Gastrocnemius medialis (tissue), 4 donors: ENCODE data around the gene SPAST. TPM values are rescaled to one million over a fixed set of nuclear protein-coding genes. Genes with fewer than 3 reads are reported as not detected.
"Not testable (repeated sequence)": the region's sequence is repeated elsewhere in the genome, so short reads cannot be mapped to it uniquely, and the experiment has no call there.

Experiments
- ATAC-seq, 2 donors: fragments of 150-250 bp; one replicate each; pipeline ENCODE4 v1.9.1; 2016
- DNase-seq, 2 donors: peaks; one replicate each; pipeline ENCODE4 v3.0.0-alpha.2; 2019
- H3K27ac ChIP-seq, 4 donors: fragments of 200-600 bp; sonication (generic); 1 replicate in 1 of 4; 2 replicates in 3 of 4; pipeline ENCODE4 v1.5.1; 2016 to 2018; ENCODE audit warnings: mild to moderate bottlenecking in 2 of 4, moderate library complexity in 1 of 4
- H3K27me3 ChIP-seq, 3 donors: fragments of 200-600 bp; sonication (generic) in 2 of 3; 1 replicate in 1 of 3; 2 replicates in 2 of 3; pipeline versions ENCODE4 v1.5.1 to v1.6.0; 2016 to 2019; ENCODE audit warnings: mild to moderate bottlenecking in 1 of 3, moderate library complexity in 1 of 3
- H3K36me3 ChIP-seq, 2 donors: fragments of 200-600 bp; sonication (generic) in 1 of 2; one replicate each; pipeline ENCODE4 v1.5.1; 2017 to 2018
- H3K4me1 ChIP-seq, 2 donors: fragments of 200-600 bp; sonication (generic) in 1 of 2; one replicate each; pipeline ENCODE4 v1.5.1; 2016 to 2017; ENCODE audit warnings: mild to moderate bottlenecking in 2 of 2
- H3K4me3 ChIP-seq, 4 donors: fragments of 200-600 bp; sonication (generic) in 3 of 4; 1 replicate in 1 of 4; 2 replicates in 3 of 4; pipeline ENCODE4 v1.5.1; 2016 to 2019; ENCODE audit warnings: mild to moderate bottlenecking in 2 of 4
- H3K9me3 ChIP-seq, 3 donors: fragments of 200-600 bp; sonication (generic) in 2 of 3; 1 replicate in 1 of 3; 2 replicates in 2 of 3; pipeline ENCODE4 v1.5.1; 2016 to 2019
- CTCF ChIP-seq, 5 experiments: fragments of 450-650 bp in 3 of 5; fragments of 200-600 bp in 2 of 5; sonication (generic) in 2 of 5; IDR thresholded peaks in 4 of 5; conservative IDR thresholded peaks in 1 of 5; 1 replicate in 4 of 5; 2 replicates in 1 of 5; pipeline ENCODE4 v1.5.1; 2016 to 2019; ENCODE audit warnings: antibody characterized with exemption in 5 of 5, mild to moderate bottlenecking in 3 of 5, moderate library complexity in 3 of 5
- POLR2A ChIP-seq, 2 donors: fragments of 450-650 bp; IDR thresholded peaks; one replicate each; pipeline ENCODE4 v1.6.1; 2017; ENCODE audit warnings: antibody characterized with exemption in 2 of 2, mild to moderate bottlenecking in 2 of 2, moderate library complexity in 2 of 2
- in situ Hi-C, 4 donors: fragments of 200-750 bp; cut with MboI; loops; one replicate each; pipeline versions ENCODE4 v1.15.0 to v1.8.0; 2017; ENCODE audit warnings: low sequenced_read_pairs in 4 of 4
- intact Hi-C: fragments of 100-400 bp; cut with DNase I; formaldehyde crosslinking; loops from one replicate; pipeline ENCODE4 v1.15.1; 2023; ENCODE audit warnings: low total_unique reads
- total RNA-seq, 4 donors: library from RNA; depleted of rRNA; stranded (reverse); fragments of >200 nt; gene quantifications; one replicate each; pipeline versions ENCODE4 v1.1.0 to v1.2.3, GENCODE V29; 2016

The SPAST gene
- total RNA-seq, 4 donors from 2014 or later = 25.0 to 30.6 (median 28.9) TPM

GRCh38 chr2:32136097-32136496, 72.7 kb downstream of the SPAST start:
- DNase-seq = no peak
- no peaks in the 10 kb centered on the region for H3K9me3 ChIP-seq
- no peak overlapping the region for H3K4me3 ChIP-seq
- H3K4me1 ChIP-seq = no peaks in the 10 kb centered on the region
- peaks cover 0 to 37% of the 10 kb centered on the region in 2 donors for H3K36me3 ChIP-seq
- in situ Hi-C loops = no loop called here
- TF ChIP-seq CTCF (IDR thresholded peaks at IDR 0.05 in 4 of 5, conservative IDR thresholded peaks at IDR 0.05 in 1 of 5) (no peak), POLR2A (IDR thresholded peaks at IDR 0.05) (no peak)
- H3K27me3 ChIP-seq = no peaks in the 10 kb centered on the region
- ATAC-seq = no peak
- intact Hi-C loops = no loop called here
- H3K27ac ChIP-seq = no peak overlapping the region

- H3K4me1 ChIP-seq, H3K9me3 ChIP-seq, H3K27ac ChIP-seq, in situ Hi-C loops, DNase-seq, H3K4me3 ChIP-seq, ATAC-seq, H3K27me3 ChIP-seq, intact Hi-C loops: not testable (repeated sequence)
- peaks cover 0 to 19% of the 10 kb centered on the region in 2 donors for H3K36me3 ChIP-seq
Measured at GRCh38 chr2:32151544-32151943, 88.2 kb downstream of the SPAST start.

GRCh38 chr2:32159678-32160077, 96.3 kb downstream of the SPAST start:
- in situ Hi-C loops = loop anchor here in 2 of 4 donors (10.0 kb wide), 2 partner anchors 95 to 145 kb away; partner anchors contain the start of genes SPAST (in 2 of the 2) and MEMO1 (in 1 of the 2)
- H3K36me3 ChIP-seq = peaks cover 0 to 3% of the 10 kb centered on the region in 2 donors
- intact Hi-C loops = no loop called here
- DNase-seq = no peak
- H3K9me3 ChIP-seq = no peaks in the 10 kb centered on the region
- ATAC-seq = no peak
- H3K27ac ChIP-seq = no peak overlapping the region
- TF ChIP-seq POLR2A (IDR thresholded peaks at IDR 0.05) = no peak
- TF ChIP-seq CTCF (IDR thresholded peaks at IDR 0.05 in 4 of 5, conservative IDR thresholded peaks at IDR 0.05 in 1 of 5) = no peak
- no peak overlapping the region for H3K4me3 ChIP-seq
- H3K4me1 ChIP-seq = peaks cover 2 to 6% of the 10 kb centered on the region in 2 donors
- H3K27me3 ChIP-seq = no peaks in the 10 kb centered on the region

GRCh38 chr2:32161296-32161695, 97.9 kb downstream of the SPAST start:
- H3K9me3 ChIP-seq = no peaks in the 10 kb centered on the region
- DNase-seq = no peak
- no peak for ATAC-seq
- H3K27ac ChIP-seq = no peak overlapping the region
- intact Hi-C loops (no loop called here), in situ Hi-C loops (loop anchor here in 2 of 4 donors (10.0 kb wide), 2 partner anchors 96 to 146 kb away; partner anchors contain the start of genes SPAST (in 2 of the 2) and MEMO1 (in 1 of the 2))
- no peak for TF ChIP-seq POLR2A (IDR thresholded peaks at IDR 0.05)
- no peak for TF ChIP-seq CTCF (IDR thresholded peaks at IDR 0.05 in 4 of 5, conservative IDR thresholded peaks at IDR 0.05 in 1 of 5)
- peaks cover 4 to 12% of the 10 kb centered on the region in 2 donors for H3K4me1 ChIP-seq
- no peaks in the 10 kb centered on the region for H3K36me3 ChIP-seq
- H3K27me3 ChIP-seq = no peaks in the 10 kb centered on the region
- no peak overlapping the region for H3K4me3 ChIP-seq

GRCh38 chr2:32164254-32164653, 100.9 kb downstream of the SPAST start:
- Histone ChIP-seq H3K4me1 (peaks cover 20 to 26% of the 10 kb centered on the region in 2 donors), H3K4me3 (peak overlapping the region in 1 of 4 donors; percentile 88)
- DNase-seq, H3K9me3 ChIP-seq, H3K27ac ChIP-seq, ATAC-seq, H3K36me3 ChIP-seq, H3K27me3 ChIP-seq: not testable (repeated sequence)
- in situ Hi-C loops = loop anchor here in 2 of 4 donors (10.0 kb wide), 2 partner anchors 99 to 149 kb away; partner anchors contain the start of genes SPAST (in 2 of the 2) and MEMO1 (in 1 of the 2)
- intact Hi-C loops = loop anchor here (2.0 kb wide), 1 partner anchor 153 kb away; the partner anchor contains the start of gene MEMO1

GRCh38 chr2:32165027-32165347, 101.6 kb downstream of the SPAST start:
- not testable (repeated sequence) for H3K27me3 ChIP-seq, H3K36me3 ChIP-seq, ATAC-seq, H3K9me3 ChIP-seq, DNase-seq
- in situ Hi-C loops = loop anchor here in 2 of 4 donors (10.0 kb wide), 2 partner anchors 100 to 150 kb away; partner anchors contain the start of genes SPAST (in 2 of the 2) and MEMO1 (in 1 of the 2)
- intact Hi-C loops = loop anchor here (1.0 to 5.0 kb wide), 4 partner anchors 102 to 192 kb away; partner anchors contain the start of genes BIRC6, DPY30, MEMO1 and SPAST
- Histone ChIP-seq H3K4me1 (peaks cover 20 to 26% of the 10 kb centered on the region in 2 donors), H3K27ac (peak overlapping the region; percentile 86 to 96 (median 94)), H3K4me3 (peak overlapping the region; percentile 81 to 91 (median 86))
